ENCODE measurements around the gene CHCHD4. TPM values are rescaled to one million over a fixed set of nuclear protein-coding genes. Genes with fewer than 3 reads are reported as not detected.

CHCHD4 gene
- 10 to 100 TPM in 3 of 7 donors, 1 to 10 TPM in 4; 8.5 to 17.1 (median 9.5) TPM for total RNA-seq
- 10 to 100 TPM in 2 of 3 donors, 1 to 10 TPM in 1; 8.4 to 14.1 (median 12.1) TPM for polyA plus RNA-seq
- long read RNA-seq, donor 1, transcript CHCHD4-202 (3 exons, 1,405 nt), result major isoform, 7 of 7 reads
- long read RNA-seq, donor 1, partial matches to known transcripts, result 0 of 7 reads
- long read RNA-seq, donor 1, other reads (novel, unspliced or antisense), result 0 of 7 reads
- long read RNA-seq, donor 2, transcript CHCHD4-202 (3 exons, 1,405 nt), result major isoform, 6 of 7 reads
- long read RNA-seq, donor 2, partial matches to known transcripts, result 0 of 7 reads
- long read RNA-seq, donor 2, other reads (novel, unspliced or antisense), result 0 of 7 reads

DNA sequence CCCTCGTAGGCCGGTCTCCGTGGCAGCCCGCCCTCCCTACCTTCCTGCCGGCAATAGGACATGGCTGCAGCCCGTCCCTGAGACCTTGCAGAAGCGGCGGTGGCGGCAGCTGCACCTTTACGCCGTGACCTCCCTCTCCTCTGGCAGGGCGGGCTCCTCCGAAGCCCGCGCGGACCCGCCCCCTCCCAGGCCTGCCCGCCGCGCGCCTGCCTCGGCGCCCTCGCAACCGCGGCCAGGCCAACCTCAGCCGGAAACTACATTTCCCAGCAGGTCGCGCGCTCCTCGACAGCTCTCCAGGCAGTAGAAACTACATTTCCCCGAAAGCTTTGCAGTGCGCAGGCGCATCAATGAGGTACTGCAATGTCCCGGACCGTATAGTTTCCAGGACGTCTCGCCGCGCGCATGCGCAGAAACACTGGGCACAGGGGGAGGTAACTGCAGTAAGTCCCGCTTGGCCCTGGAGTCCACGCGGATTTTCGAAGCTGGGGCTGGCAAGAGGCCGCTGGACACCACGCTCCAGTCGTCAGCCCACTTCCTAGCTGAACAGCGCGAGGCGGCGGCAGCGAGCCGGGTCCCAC is at the start of gene CHCHD4, which contains the start of gene TMEM43:
CHCHD4 (minus strand) TSS at position 256 of the 578 bp plus-strand sequence; CDS start at position 62, 194 bp downstream.
TMEM43 (plus strand) TSS at position 438 of the 578 bp plus-strand sequence. CDS start 142 bp downstream, outside the sequence.
- H3K4me3 ChIP-seq, result peak within 1 kb of the TSS; percentile 84 to 98 (median 94)
- H3K27ac ChIP-seq, result peak within 1 kb of the TSS; percentile 66 to 96 (median 92)
- TF ChIP-seq CTCF (IDR thresholded peaks at IDR 0.05 in 8 of 11, conservative IDR thresholded peaks at IDR 0.05 in 3 of 11) (peak in 3 of 11 experiments; percentile 12 to 26 (median 23)), POLR2A (IDR thresholded peaks at IDR 0.05) (peak in 2 of 3 donors; percentile 8 to 24), POLR2AphosphoS5 (IDR thresholded peaks at IDR 0.05) (peak; percentile 88 to 91 (median 91))
- intact Hi-C loops (cut with DNase I; ENCODE audit: low total_unique reads), result loop anchor here (5.0 to 10.0 kb wide), 2 partner anchors 53 to 230 kb away; partner anchors contain the start of genes LSM3 and XPC
- H3K4me1 ChIP-seq, result peaks cover 22 to 51% (median 47%) of the 10 kb centered on the region in 6 donors
- peaks cover 0 to 55% (median 15%) of the 10 kb centered on the region in 6 donors for H3K36me3 ChIP-seq
- H3K9me3 ChIP-seq, result no peaks in the 10 kb centered on the region
- WGBS, 5 donors, result 0 to 2% (median 0%) methylated on average over 14 to 55 of the region's 55 CpGs
- H3K27me3 ChIP-seq (replicated peaks in 1 of 7), result no peaks in the 10 kb centered on the region
- DNase-seq, result peak; percentile 100

GRCh38 chr3:14172496-14172895 is 47.8 kb upstream of the CHCHD4 start:
- intact Hi-C loops (cut with DNase I; ENCODE audit: low total_unique reads), result no loop called here
- WGBS, 5 donors, result 91 to 99% (median 96%) methylated on average over 5 of the region's 5 CpGs

GRCh38 chr3:14170531-14171159 is 46.0 kb upstream of the CHCHD4 start:
- no peaks in the 10 kb centered on the region for H3K9me3 ChIP-seq
- TF ChIP-seq CTCF (IDR thresholded peaks at IDR 0.05 in 8 of 11, conservative IDR thresholded peaks at IDR 0.05 in 3 of 11), result no peak
- TF ChIP-seq POLR2A (IDR thresholded peaks at IDR 0.05), result no peak
- TF ChIP-seq POLR2AphosphoS5 (IDR thresholded peaks at IDR 0.05), result no peak
- intact Hi-C loops (cut with DNase I; ENCODE audit: low total_unique reads), result no loop called here
- peaks cover 11 to 74% (median 72%) of the 10 kb centered on the region in 6 donors for H3K36me3 ChIP-seq
- no peaks in the 10 kb centered on the region for H3K27me3 ChIP-seq (replicated peaks in 1 of 7)
- no peak for DNase-seq
- no peak overlapping the region for H3K27ac ChIP-seq
- H3K4me1 ChIP-seq, result peaks cover 10 to 41% (median 15%) of the 10 kb centered on the region in 6 donors
- H3K4me3 ChIP-seq, result no peak overlapping the region
- WGBS, 5 donors, result 72 to 86% (median 83%) methylated on average over 2 of the region's 2 CpGs

More at GRCh38 chr3:14172496-14172895, 47.8 kb upstream of the CHCHD4 start:
- H3K27ac ChIP-seq, result no peak overlapping the region
- TF ChIP-seq POLR2AphosphoS5 (IDR thresholded peaks at IDR 0.05) (no peak), POLR2A (IDR thresholded peaks at IDR 0.05) (no peak), CTCF (IDR thresholded peaks at IDR 0.05 in 8 of 11, conservative IDR thresholded peaks at IDR 0.05 in 3 of 11) (no peak)
- peaks cover 26 to 59% (median 34%) of the 10 kb centered on the region in 6 donors for H3K4me1 ChIP-seq
- H3K4me3 ChIP-seq, result no peak overlapping the region
- no peaks in the 10 kb centered on the region for H3K9me3 ChIP-seq
- peaks cover 9 to 56% (median 54%) of the 10 kb centered on the region in 6 donors for H3K36me3 ChIP-seq
- no peak for DNase-seq
- H3K27me3 ChIP-seq (replicated peaks in 1 of 7), result no peaks in the 10 kb centered on the region

Measured in spleen (tissue), 13 donors.